Loucy (cell line): ENCODE data around the gene P4HB.

Source experiments
- EZH2phosphoT487 ChIP-seq: fragments of 200-600 bp; IDR thresholded peaks from 2 replicates; pipeline ENCODE4 v1.6.1; 2018; ENCODE audit warnings: antibody characterized with exemption, mild to moderate bottlenecking, moderate library complexity, borderline replicate concordance
- TF ChIP-seq, protein P1 (sequence below): fragments of 200-600 bp; sonication (generic); conservative IDR thresholded peaks from 2 replicates; pipeline ENCODE4 v1.5.1; 2014; ENCODE audit warnings: mild to moderate bottlenecking, antibody characterized with exemption, low read length

GRCh38 chr17:81817758-81818147 lies 42.6 kb downstream of the P4HB start:
- TF ChIP-seq, protein P1, sequence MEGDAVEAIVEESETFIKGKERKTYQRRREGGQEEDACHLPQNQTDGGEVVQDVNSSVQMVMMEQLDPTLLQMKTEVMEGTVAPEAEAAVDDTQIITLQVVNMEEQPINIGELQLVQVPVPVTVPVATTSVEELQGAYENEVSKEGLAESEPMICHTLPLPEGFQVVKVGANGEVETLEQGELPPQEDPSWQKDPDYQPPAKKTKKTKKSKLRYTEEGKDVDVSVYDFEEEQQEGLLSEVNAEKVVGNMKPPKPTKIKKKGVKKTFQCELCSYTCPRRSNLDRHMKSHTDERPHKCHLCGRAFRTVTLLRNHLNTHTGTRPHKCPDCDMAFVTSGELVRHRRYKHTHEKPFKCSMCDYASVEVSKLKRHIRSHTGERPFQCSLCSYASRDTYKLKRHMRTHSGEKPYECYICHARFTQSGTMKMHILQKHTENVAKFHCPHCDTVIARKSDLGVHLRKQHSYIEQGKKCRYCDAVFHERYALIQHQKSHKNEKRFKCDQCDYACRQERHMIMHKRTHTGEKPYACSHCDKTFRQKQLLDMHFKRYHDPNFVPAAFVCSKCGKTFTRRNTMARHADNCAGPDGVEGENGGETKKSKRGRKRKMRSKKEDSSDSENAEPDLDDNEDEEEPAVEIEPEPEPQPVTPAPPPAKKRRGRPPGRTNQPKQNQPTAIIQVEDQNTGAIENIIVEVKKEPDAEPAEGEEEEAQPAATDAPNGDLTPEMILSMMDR = no peak
- no peak for TF ChIP-seq EZH2phosphoT487
